ENCODE results near the gene CRACR2B.

Gene CRACR2B

DNA sequence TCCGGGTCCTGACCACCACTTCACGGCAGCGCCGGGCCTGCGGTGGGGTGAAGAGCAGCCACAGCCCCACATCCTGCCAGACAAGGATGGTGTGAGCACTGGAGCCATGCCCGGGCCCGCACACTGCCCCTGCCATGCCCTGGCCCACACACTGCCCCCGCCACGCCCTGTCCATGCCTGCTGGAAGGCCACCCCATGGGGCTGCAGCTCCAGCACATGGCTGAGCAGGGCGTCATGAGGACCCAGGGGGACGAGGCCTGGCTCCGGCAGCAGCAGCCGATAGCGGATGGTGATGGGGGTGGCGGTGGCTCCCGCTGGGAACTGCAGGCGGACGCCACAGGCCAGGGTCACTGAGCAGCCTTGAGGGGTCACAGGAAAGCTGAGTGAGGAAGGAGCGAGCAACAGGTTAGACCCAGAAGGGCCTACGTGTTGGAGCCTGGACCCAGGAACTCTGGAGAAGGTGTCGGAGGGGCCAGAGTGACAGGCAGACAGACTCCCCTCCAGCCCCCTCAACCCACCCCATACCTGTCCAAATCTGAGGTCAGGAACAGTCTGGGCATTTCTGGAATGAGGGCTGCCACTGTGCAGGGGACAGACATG lies 25.6 kb upstream of the CRACR2B start:
- Histone ChIP-seq H3K9ac (ENCODE audit: low read length in 5 of 5) (no peak overlapping the region), H3K4me1 (ENCODE audit: control insufficient read depth in 5 of 5, insufficient read depth in 5 of 5, low read length in 5 of 5) (peaks cover 0 to 28% (median 25%) of the 10 kb centered on the region in 5 donors), H3K9me3 (ENCODE audit: control insufficient read depth in 5 of 5, low read length in 5 of 5) (no peaks in the 10 kb centered on the region), H3K27me3 (ENCODE audit: control insufficient read depth in 5 of 5, insufficient read depth in 4 of 5, low read length in 5 of 5) (no peaks in the 10 kb centered on the region), H3K36me3 (ENCODE audit: control insufficient read depth in 5 of 5, insufficient read depth in 5 of 5, low read length in 5 of 5) (peaks cover 0 to 44% (median 23%) of the 10 kb centered on the region in 5 donors), H3K4me3 (ENCODE audit: low read depth in 1 of 5, low read length in 5 of 5) (no peak overlapping the region), H3K27ac (ENCODE audit: low read depth, low read length) (no peak overlapping the region)

- no peaks in the 10 kb centered on the region for H3K27me3 ChIP-seq (ENCODE audit: control insufficient read depth in 5 of 5, insufficient read depth in 4 of 5, low read length in 5 of 5)
- H3K4me3 ChIP-seq (ENCODE audit: low read depth in 1 of 5, low read length in 5 of 5): no peak overlapping the region
- H3K9ac ChIP-seq (ENCODE audit: low read length in 5 of 5): no peak overlapping the region
- H3K36me3 ChIP-seq (ENCODE audit: control insufficient read depth in 5 of 5, insufficient read depth in 5 of 5, low read length in 5 of 5): peaks cover 0 to 44% (median 23%) of the 10 kb centered on the region in 5 donors
- H3K9me3 ChIP-seq (ENCODE audit: control insufficient read depth in 5 of 5, low read length in 5 of 5): no peaks in the 10 kb centered on the region
- no peak overlapping the region for H3K27ac ChIP-seq (ENCODE audit: low read depth, low read length)
- peaks cover 0 to 20% (median 19%) of the 10 kb centered on the region in 5 donors for H3K4me1 ChIP-seq (ENCODE audit: control insufficient read depth in 5 of 5, insufficient read depth in 5 of 5, low read length in 5 of 5)
Observed at GRCh38 chr11:802693-803466, 24.8 kb upstream of the CRACR2B start.

DNA sequence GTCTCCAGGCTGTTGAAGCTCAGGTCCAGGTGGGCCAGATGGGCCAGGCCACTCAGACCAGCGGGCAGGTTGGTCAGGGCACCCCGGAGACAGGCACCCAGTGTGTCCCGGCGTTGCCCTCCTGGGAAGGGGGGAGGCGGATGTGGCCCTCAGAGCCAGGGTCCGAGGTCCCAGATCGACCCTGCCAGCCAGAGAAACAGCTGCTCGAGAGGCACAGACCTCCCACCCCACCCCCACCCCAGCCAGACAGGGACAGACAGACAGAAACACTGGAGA lies 24.3 kb upstream of the CRACR2B start:
- Histone ChIP-seq H3K36me3 (ENCODE audit: control insufficient read depth in 5 of 5, insufficient read depth in 5 of 5, low read length in 5 of 5) (peaks cover 0 to 44% (median 23%) of the 10 kb centered on the region in 5 donors), H3K9me3 (ENCODE audit: control insufficient read depth in 5 of 5, low read length in 5 of 5) (no peaks in the 10 kb centered on the region), H3K27ac (ENCODE audit: low read depth, low read length) (no peak overlapping the region), H3K27me3 (ENCODE audit: control insufficient read depth in 5 of 5, insufficient read depth in 4 of 5, low read length in 5 of 5) (no peaks in the 10 kb centered on the region), H3K4me3 (ENCODE audit: low read depth in 1 of 5, low read length in 5 of 5) (no peak overlapping the region), H3K4me1 (ENCODE audit: control insufficient read depth in 5 of 5, insufficient read depth in 5 of 5, low read length in 5 of 5) (peaks cover 0 to 20% (median 19%) of the 10 kb centered on the region in 5 donors), H3K9ac (ENCODE audit: low read length in 5 of 5) (no peak overlapping the region)

GRCh38 chr11:803770-804598 lies 23.7 kb upstream of the CRACR2B start:
- Histone ChIP-seq H3K9me3 (ENCODE audit: control insufficient read depth in 5 of 5, low read length in 5 of 5) (no peaks in the 10 kb centered on the region), H3K36me3 (ENCODE audit: control insufficient read depth in 5 of 5, insufficient read depth in 5 of 5, low read length in 5 of 5) (peaks cover 0 to 43% (median 23%) of the 10 kb centered on the region in 5 donors), H3K9ac (ENCODE audit: low read length in 5 of 5) (peak overlapping the region in 3 of 5 donors; percentile 33 to 73 (median 64)), H3K27ac (ENCODE audit: low read depth, low read length) (no peak overlapping the region), H3K4me1 (ENCODE audit: control insufficient read depth in 5 of 5, insufficient read depth in 5 of 5, low read length in 5 of 5) (peaks cover 2 to 25% (median 23%) of the 10 kb centered on the region in 5 donors), H3K4me3 (ENCODE audit: low read depth in 1 of 5, low read length in 5 of 5) (peak overlapping the region in 3 of 5 donors; percentile 56 to 71 (median 63)), H3K27me3 (ENCODE audit: control insufficient read depth in 5 of 5, insufficient read depth in 4 of 5, low read length in 5 of 5) (no peaks in the 10 kb centered on the region)

- Histone ChIP-seq H3K36me3 (ENCODE audit: control insufficient read depth in 5 of 5, insufficient read depth in 5 of 5, low read length in 5 of 5) (peaks cover 0 to 37% (median 21%) of the 10 kb centered on the region in 5 donors), H3K9me3 (ENCODE audit: control insufficient read depth in 5 of 5, low read length in 5 of 5) (no peaks in the 10 kb centered on the region), H3K4me1 (ENCODE audit: control insufficient read depth in 5 of 5, insufficient read depth in 5 of 5, low read length in 5 of 5) (peaks cover 2 to 27% (median 25%) of the 10 kb centered on the region in 5 donors), H3K4me3 (ENCODE audit: low read depth in 1 of 5, low read length in 5 of 5) (peak overlapping the region; percentile 35 to 71 (median 56)), H3K27ac (ENCODE audit: low read depth, low read length) (no peak overlapping the region), H3K27me3 (ENCODE audit: control insufficient read depth in 5 of 5, insufficient read depth in 4 of 5, low read length in 5 of 5) (no peaks in the 10 kb centered on the region), H3K9ac (ENCODE audit: low read length in 5 of 5) (peak overlapping the region in 4 of 5 donors; percentile 33 to 73 (median 66))
Observed at GRCh38 chr11:804599-804964, 23.1 kb upstream of the CRACR2B start.

DNA sequence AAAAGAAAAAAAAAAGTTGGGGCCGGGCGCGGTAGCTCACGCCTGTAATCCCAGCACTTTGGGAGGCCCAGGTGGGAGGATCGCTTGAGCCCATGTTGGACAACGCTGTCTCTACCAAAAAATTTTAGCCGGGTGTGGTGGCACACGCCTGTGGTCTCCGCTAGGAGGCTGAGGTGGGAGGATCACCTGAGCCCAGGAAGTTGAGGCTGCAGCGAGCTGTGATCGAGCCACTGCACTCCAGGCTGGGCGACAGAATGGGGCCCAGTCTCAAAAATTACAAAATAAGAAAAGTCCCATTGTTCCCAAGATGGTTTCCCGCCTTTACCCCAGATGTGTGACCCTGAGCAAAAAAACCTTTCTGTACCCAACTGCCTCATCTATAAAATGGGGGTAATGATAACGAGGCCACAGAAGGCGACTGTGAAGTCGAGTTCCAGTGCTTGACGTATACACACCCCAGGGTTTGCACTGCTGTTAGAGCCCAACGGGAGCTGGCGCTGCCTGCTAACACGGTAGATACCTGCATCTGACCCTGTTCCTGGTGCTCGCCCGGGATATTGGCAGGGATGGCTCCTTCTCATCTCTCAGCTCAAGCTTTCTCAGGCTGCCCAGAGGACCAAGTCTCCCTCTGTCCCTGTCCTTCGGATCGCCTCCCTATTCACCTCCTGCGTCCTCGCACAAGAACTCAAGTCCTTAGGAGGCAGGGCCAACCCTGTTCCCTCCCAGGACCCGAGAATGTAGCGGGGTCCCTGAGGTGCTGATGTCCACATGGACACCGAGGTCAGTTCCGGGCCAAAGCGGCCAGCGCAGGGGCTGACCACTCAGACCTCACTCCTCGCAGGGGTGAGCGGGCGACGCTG lies 19.1 kb upstream of the CRACR2B start:
- Histone ChIP-seq H3K36me3 (ENCODE audit: control insufficient read depth in 5 of 5, insufficient read depth in 5 of 5, low read length in 5 of 5) (peaks cover 0 to 28% (median 26%) of the 10 kb centered on the region in 5 donors), H3K27me3 (ENCODE audit: control insufficient read depth in 5 of 5, insufficient read depth in 4 of 5, low read length in 5 of 5) (no peaks in the 10 kb centered on the region), H3K4me3 (ENCODE audit: low read depth in 1 of 5, low read length in 5 of 5) (peak overlapping the region; percentile 84 to 95 (median 93)), H3K9ac (ENCODE audit: low read length in 5 of 5) (peak overlapping the region; percentile 57 to 99 (median 94)), H3K9me3 (ENCODE audit: control insufficient read depth in 5 of 5, low read length in 5 of 5) (no peaks in the 10 kb centered on the region), H3K4me1 (ENCODE audit: control insufficient read depth in 5 of 5, insufficient read depth in 5 of 5, low read length in 5 of 5) (peaks cover 11 to 61% (median 58%) of the 10 kb centered on the region in 5 donors), H3K27ac (ENCODE audit: low read depth, low read length) (peak overlapping the region; percentile 92)

GRCh38 chr11:809287-810039 lies 18.3 kb upstream of the CRACR2B start, which contains the start of gene RPLP2:
RPLP2 (plus strand) TSS chr11:809967; CDS start chr11:810235, 268 bp downstream.
- H3K4me1 ChIP-seq (ENCODE audit: control insufficient read depth in 5 of 5, insufficient read depth in 5 of 5, low read length in 5 of 5): peaks cover 11 to 60% (median 55%) of the 10 kb centered on the region in 5 donors
- peak within 1 kb of the TSS; percentile 84 to 95 (median 93) for H3K4me3 ChIP-seq (ENCODE audit: low read depth in 1 of 5, low read length in 5 of 5)
- H3K9me3 ChIP-seq (ENCODE audit: control insufficient read depth in 5 of 5, low read length in 5 of 5): no peaks in the 10 kb centered on the region
- no peaks in the 10 kb centered on the region for H3K27me3 ChIP-seq (ENCODE audit: control insufficient read depth in 5 of 5, insufficient read depth in 4 of 5, low read length in 5 of 5)
- peaks cover 0 to 32% (median 27%) of the 10 kb centered on the region in 5 donors for H3K36me3 ChIP-seq (ENCODE audit: control insufficient read depth in 5 of 5, insufficient read depth in 5 of 5, low read length in 5 of 5)
- peak within 1 kb of the TSS; percentile 92 for H3K27ac ChIP-seq (ENCODE audit: low read depth, low read length)
- peak within 1 kb of the TSS; percentile 84 to 99 (median 94) for H3K9ac ChIP-seq (ENCODE audit: low read length in 5 of 5)

GRCh38 chr11:810040-810567 lies 17.6 kb upstream of the CRACR2B start:
- H3K36me3 ChIP-seq (ENCODE audit: control insufficient read depth in 5 of 5, insufficient read depth in 5 of 5, low read length in 5 of 5): peaks cover 0 to 32% (median 27%) of the 10 kb centered on the region in 5 donors
- no peaks in the 10 kb centered on the region for H3K9me3 ChIP-seq (ENCODE audit: control insufficient read depth in 5 of 5, low read length in 5 of 5)
- no peaks in the 10 kb centered on the region for H3K27me3 ChIP-seq (ENCODE audit: control insufficient read depth in 5 of 5, insufficient read depth in 4 of 5, low read length in 5 of 5)
- peak overlapping the region; percentile 92 for H3K27ac ChIP-seq (ENCODE audit: low read depth, low read length)
- peak overlapping the region; percentile 84 to 95 (median 89) for H3K4me3 ChIP-seq (ENCODE audit: low read depth in 1 of 5, low read length in 5 of 5)
- peaks cover 11 to 55% (median 54%) of the 10 kb centered on the region in 5 donors for H3K4me1 ChIP-seq (ENCODE audit: control insufficient read depth in 5 of 5, insufficient read depth in 5 of 5, low read length in 5 of 5)
- peak overlapping the region; percentile 84 to 99 (median 94) for H3K9ac ChIP-seq (ENCODE audit: low read length in 5 of 5)
